Measurements from ENCODE around the gene CRIP3.

CRIP3 gene

GRCh38 chr6:43277643-43278523, 30.7 kb downstream of the CRIP3 start:
- H3K9me3 ChIP-seq (ENCODE audit: control insufficient read depth, insufficient read depth, low read length), result no peaks in the 10 kb centered on the region
- H3K9ac ChIP-seq (ENCODE audit: low read depth, low read length), result no peak overlapping the region
- H3K4me1 ChIP-seq (ENCODE audit: insufficient read depth, low read length), result peaks cover 23% of the 10 kb centered on the region
- no peaks in the 10 kb centered on the region for H3K36me3 ChIP-seq (ENCODE audit: insufficient read depth, low read length)

DNA sequence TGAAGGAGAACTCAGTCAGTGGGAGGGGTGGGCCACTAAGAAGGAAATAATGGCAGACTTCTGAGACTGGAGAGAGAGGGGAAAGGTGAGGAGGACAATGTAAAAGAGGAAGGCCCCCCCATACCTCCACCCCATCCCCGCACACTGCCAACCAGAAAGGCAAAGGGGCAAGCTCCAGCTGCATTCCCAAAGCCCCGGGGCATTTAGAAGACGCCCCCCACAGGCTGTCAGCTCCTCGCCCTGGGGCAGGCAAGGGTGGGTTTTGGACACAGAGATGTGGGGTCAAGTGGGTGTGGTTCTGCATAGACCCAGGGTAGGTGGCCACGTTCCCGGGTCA, 31.4 kb downstream of the CRIP3 start:
- Histone ChIP-seq H3K36me3 (ENCODE audit: insufficient read depth, low read length) (no peaks in the 10 kb centered on the region), H3K4me1 (ENCODE audit: insufficient read depth, low read length) (peaks cover 23% of the 10 kb centered on the region), H3K9me3 (ENCODE audit: control insufficient read depth, insufficient read depth, low read length) (no peaks in the 10 kb centered on the region), H3K9ac (ENCODE audit: low read depth, low read length) (no peak overlapping the region)

DNA sequence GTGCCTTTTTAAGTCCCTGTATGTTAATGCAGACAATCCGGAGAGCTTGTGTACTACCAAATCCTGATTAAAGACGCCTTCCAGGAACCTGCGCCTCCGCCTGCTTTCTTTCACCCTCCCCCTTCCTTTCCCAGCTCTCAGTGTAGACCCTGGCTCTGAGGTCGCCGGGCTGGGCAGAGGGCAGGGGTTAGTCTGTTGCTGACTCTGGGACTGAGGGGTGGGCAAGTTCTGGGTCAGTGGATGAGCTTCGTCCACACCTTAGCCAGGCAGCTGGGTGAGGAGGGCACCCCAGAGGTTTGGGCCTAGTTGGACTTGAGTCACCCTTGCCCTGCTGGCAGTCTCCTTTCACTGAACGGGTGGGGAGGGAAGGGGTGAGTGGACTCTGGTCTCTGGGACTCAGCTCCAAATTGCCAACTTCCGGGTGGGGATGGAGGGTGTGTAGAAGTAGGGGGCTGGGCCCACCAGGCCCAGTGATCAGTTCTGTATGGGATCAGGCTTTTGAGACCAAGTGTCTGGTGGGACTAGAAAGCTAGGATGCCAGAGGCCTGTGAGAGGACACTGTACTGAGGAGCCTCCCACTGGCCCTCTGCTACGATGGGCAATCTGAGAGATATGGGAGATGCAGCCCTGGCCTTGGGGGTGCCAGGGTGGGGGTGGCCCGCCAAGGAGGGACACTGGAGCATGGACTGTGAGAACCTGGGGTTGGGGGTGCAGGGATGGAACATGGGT, 31.9 kb downstream of the CRIP3 start:
- Histone ChIP-seq H3K36me3 (ENCODE audit: insufficient read depth, low read length) (no peaks in the 10 kb centered on the region), H3K9ac (ENCODE audit: low read depth, low read length) (peak overlapping the region; percentile 49; the same call in 1 of the 2 replicates), H3K9me3 (ENCODE audit: control insufficient read depth, insufficient read depth, low read length) (no peaks in the 10 kb centered on the region), H3K4me1 (ENCODE audit: insufficient read depth, low read length) (peaks cover 23% of the 10 kb centered on the region)

GRCh38 chr6:43275801-43276576, 32.6 kb downstream of the CRIP3 start:
- Histone ChIP-seq H3K9ac (ENCODE audit: low read depth, low read length) (peak overlapping the region; percentile 49; the same call in 1 of the 2 replicates), H3K4me1 (ENCODE audit: insufficient read depth, low read length) (peaks cover 23% of the 10 kb centered on the region), H3K36me3 (ENCODE audit: insufficient read depth, low read length) (no peaks in the 10 kb centered on the region), H3K9me3 (ENCODE audit: control insufficient read depth, insufficient read depth, low read length) (no peaks in the 10 kb centered on the region)

DNA sequence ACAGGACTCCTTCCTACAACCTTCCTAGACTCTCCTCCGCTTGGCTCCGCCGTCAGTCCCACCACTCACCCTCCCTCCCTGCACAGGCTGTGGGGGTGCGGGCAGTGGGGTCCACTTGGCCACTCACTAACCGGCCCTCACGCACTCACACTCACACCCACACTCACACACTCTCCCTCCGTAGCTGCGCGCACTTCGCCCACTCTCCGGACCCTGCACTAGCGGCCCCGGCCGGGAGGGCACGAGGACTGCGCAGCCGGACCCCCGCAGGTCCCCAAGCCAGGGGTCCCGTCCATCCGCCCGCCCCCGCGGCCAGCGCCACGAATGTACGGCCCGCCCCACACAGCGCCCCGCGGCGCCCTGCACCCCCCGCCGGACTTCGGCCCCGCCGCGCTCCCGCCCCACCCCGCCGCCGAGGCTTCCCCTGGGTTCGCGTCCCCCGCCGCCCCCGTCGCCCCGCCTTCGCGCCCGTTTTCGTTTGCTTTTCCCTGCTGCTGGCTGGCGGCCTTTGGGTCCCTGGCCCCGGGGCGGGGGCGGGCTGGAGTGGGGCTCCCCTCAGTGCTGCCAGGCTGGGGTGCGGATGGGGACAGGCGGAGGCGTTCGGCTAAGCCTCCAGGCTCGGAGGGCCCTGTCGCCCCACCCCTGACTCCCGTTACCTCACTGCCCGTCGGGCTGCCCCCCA, 33.6 kb downstream of the CRIP3 start:
- no peaks in the 10 kb centered on the region for H3K36me3 ChIP-seq (ENCODE audit: insufficient read depth, low read length)
- H3K9me3 ChIP-seq (ENCODE audit: control insufficient read depth, insufficient read depth, low read length), result no peaks in the 10 kb centered on the region
- H3K9ac ChIP-seq (ENCODE audit: low read depth, low read length), result peak overlapping the region; percentile 49; the same call in 1 of the 2 replicates
- H3K4me1 ChIP-seq (ENCODE audit: insufficient read depth, low read length), result peaks cover 27% of the 10 kb centered on the region

DNA sequence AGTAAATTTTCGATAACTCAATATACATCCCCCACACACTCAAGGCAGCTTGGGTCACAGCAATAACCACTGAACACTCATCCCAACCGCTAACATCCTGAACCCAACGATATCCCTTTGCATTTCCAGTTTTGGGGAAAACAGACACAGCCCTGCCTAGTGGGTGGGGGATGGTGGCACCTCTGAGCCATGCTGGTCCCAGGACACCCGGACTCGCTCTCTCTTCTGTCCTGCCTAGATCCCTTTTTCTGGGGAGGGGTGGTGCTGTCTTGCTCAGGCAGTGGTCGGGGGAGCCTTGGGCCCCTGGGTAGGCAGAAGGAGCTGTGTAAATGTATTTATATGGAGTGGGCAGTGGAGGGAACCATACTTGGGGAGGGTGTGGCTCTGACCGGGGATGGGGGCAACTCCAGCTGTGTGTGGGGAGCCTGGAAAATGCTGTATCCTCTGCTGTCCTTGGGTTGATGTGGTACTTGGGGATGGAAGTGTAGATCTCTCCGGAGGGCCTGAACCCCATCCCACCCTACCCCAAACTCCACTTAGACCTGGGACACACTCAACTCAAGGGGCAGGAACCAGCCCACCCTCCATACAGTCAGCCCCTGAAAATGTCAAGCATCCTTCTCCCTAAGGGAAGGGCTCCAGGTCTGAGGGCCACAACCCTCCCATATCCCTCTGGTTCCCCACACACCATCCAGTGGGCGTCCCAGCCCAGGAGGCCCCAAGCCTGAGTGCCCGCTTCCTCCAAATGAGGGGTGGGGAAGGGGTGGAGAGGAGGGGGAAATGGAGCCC, 34.3 kb downstream of the CRIP3 start:
- Histone ChIP-seq H3K4me1 (ENCODE audit: insufficient read depth, low read length) (peaks cover 29% of the 10 kb centered on the region), H3K9ac (ENCODE audit: low read depth, low read length) (peak overlapping the region; percentile 41; the same call in 1 of the 2 replicates), H3K9me3 (ENCODE audit: control insufficient read depth, insufficient read depth, low read length) (no peaks in the 10 kb centered on the region), H3K36me3 (ENCODE audit: insufficient read depth, low read length) (no peaks in the 10 kb centered on the region)

DNA sequence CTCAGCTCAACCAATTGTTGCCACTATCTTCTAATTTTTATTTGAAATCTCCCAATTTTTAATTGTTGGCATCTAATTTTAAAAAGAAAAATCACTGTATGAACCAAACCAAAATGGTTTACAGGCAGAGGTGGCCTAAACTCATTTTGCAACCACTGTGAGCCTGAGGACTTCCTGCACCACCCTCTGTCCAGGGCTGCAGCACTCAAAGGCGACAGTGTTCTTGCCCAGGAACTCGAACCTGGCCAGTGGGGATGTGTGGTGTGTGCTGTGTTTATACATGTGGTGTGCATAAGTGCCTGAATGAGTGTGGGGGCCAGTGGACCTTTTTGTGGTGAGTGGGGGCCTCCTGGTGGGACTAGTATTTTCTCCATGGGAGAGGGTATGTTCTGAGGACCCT, 34.9 kb downstream of the CRIP3 start:
- Histone ChIP-seq H3K4me1 (ENCODE audit: insufficient read depth, low read length) (peaks cover 29% of the 10 kb centered on the region), H3K36me3 (ENCODE audit: insufficient read depth, low read length) (no peaks in the 10 kb centered on the region), H3K9ac (ENCODE audit: low read depth, low read length) (no peak overlapping the region), H3K9me3 (ENCODE audit: control insufficient read depth, insufficient read depth, low read length) (no peaks in the 10 kb centered on the region)

DNA sequence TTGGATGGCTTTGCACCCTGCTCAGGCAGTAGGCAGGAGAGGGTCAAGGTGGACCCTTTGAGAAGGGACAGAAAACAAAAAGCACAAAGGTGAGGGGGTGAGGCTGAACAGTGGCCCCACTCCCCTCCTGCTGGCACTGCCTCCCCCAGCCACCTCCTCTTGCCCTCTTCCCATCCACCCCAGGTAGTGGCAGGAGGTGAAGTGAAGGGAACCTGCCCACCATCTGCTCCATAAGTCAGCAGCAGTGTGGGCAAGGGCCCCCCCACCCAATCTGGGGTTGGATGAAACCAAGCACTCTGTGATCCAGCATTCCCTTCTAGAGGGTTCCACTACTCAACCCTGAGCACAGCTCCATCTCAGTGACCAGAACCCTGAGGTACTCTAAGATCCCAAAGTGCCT, 36.7 kb downstream of the CRIP3 start:
- Histone ChIP-seq H3K9me3 (ENCODE audit: control insufficient read depth, insufficient read depth, low read length) (no peaks in the 10 kb centered on the region), H3K9ac (ENCODE audit: low read depth, low read length) (no peak overlapping the region), H3K4me1 (ENCODE audit: insufficient read depth, low read length) (peaks cover 27% of the 10 kb centered on the region), H3K36me3 (ENCODE audit: insufficient read depth, low read length) (no peaks in the 10 kb centered on the region)

GRCh38 chr6:43271103-43271815, 37.4 kb downstream of the CRIP3 start:
- Histone ChIP-seq H3K36me3 (ENCODE audit: insufficient read depth, low read length) (no peaks in the 10 kb centered on the region), H3K4me1 (ENCODE audit: insufficient read depth, low read length) (peaks cover 22% of the 10 kb centered on the region; the same call in 1 of the 2 replicates), H3K9me3 (ENCODE audit: control insufficient read depth, insufficient read depth, low read length) (no peaks in the 10 kb centered on the region), H3K9ac (ENCODE audit: low read depth, low read length) (no peak overlapping the region)

GRCh38 chr6:43269273-43270007, 39.2 kb downstream of the CRIP3 start:
- Histone ChIP-seq H3K9ac (ENCODE audit: low read depth, low read length) (peak overlapping the region; percentile 49; the same call in 1 of the 2 replicates), H3K9me3 (ENCODE audit: control insufficient read depth, insufficient read depth, low read length) (no peaks in the 10 kb centered on the region), H3K36me3 (ENCODE audit: insufficient read depth, low read length) (no peaks in the 10 kb centered on the region), H3K4me1 (ENCODE audit: insufficient read depth, low read length) (peaks cover 22% of the 10 kb centered on the region; the same call in 1 of the 2 replicates)

GRCh38 chr6:43268782-43269272, 39.8 kb downstream of the CRIP3 start:
- Histone ChIP-seq H3K36me3 (ENCODE audit: insufficient read depth, low read length) (no peaks in the 10 kb centered on the region), H3K9me3 (ENCODE audit: control insufficient read depth, insufficient read depth, low read length) (no peaks in the 10 kb centered on the region), H3K9ac (ENCODE audit: low read depth, low read length) (peak overlapping the region; percentile 49; the same call in 1 of the 2 replicates), H3K4me1 (ENCODE audit: insufficient read depth, low read length) (peaks cover 22% of the 10 kb centered on the region; the same call in 1 of the 2 replicates)

DNA sequence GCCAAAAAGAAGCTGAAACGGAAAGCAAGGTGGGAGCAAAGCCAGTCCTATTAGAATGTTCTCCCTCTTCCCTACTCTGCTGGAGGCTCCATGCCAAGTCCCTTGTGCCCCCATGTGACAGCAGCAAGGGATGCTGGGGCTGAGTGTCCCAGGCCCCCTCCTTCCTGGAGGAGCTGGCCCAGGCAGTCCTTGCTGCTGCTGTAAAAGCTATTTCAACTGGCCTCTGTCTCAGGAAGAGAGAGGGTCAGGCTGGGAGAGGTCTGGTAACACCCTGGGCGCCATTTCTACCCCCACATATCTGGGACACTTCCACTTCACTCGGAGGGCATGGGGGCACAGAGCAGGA, 40.3 kb downstream of the CRIP3 start:
- Histone ChIP-seq H3K9ac (ENCODE audit: low read depth, low read length) (no peak overlapping the region), H3K9me3 (ENCODE audit: control insufficient read depth, insufficient read depth, low read length) (no peaks in the 10 kb centered on the region), H3K36me3 (ENCODE audit: insufficient read depth, low read length) (no peaks in the 10 kb centered on the region), H3K4me1 (ENCODE audit: insufficient read depth, low read length) (peaks cover 22% of the 10 kb centered on the region; the same call in 1 of the 2 replicates)

Measured in ES-I3 (cell line).